Astrocyte (in vitro differentiated cells and primary cell): ENCODE measurements around the gene SLC22A14. TPM values are rescaled to one million over a fixed set of nuclear protein-coding genes. Genes with fewer than 3 reads are reported as not detected.

ENCODE experiments used
- DNase-seq: peaks from one replicate; pipeline ENCODE4 v3.0.0-alpha.2; 2010; ENCODE audit warnings: low read depth
- FAIRE-seq: peaks from 2 replicates; lab custom pipeline; 2011; peaks lifted over from hg19 to GRCh38; lab: Jason Lieb, UNC
- H2AFZ ChIP-seq: 2 replicates; pipeline ENCODE4 v1.6.0; 2012; ENCODE audit warnings: low read depth, low read length, inconsistent platforms
- H3K27ac ChIP-seq: 2 replicates; pipeline ENCODE4 v1.5.1; 2011; ENCODE audit warnings: low read depth, low read length, inconsistent platforms
- H3K27me3 ChIP-seq: 2 replicates; pipeline ENCODE4 v1.6.0; 2011; ENCODE audit warnings: low read length, inconsistent platforms; ENCODE audit not compliant: insufficient read depth
- H3K36me3 ChIP-seq: 2 replicates; pipeline ENCODE4 v1.5.1; 2011; ENCODE audit warnings: low read length, inconsistent platforms; ENCODE audit not compliant: insufficient read depth
- H3K4me1 ChIP-seq: 2 replicates; pipeline ENCODE4 v1.5.1; 2011; ENCODE audit warnings: low read length, inconsistent platforms; ENCODE audit not compliant: insufficient read depth
- H3K4me2 ChIP-seq: 2 replicates; pipeline ENCODE4 v1.6.0; 2012; ENCODE audit warnings: low read length, inconsistent platforms
- H3K4me3 ChIP-seq: 2 replicates; pipeline ENCODE4 v1.5.1; 2011; ENCODE audit warnings: low read depth, mild to moderate bottlenecking, low read length, inconsistent platforms; ENCODE audit not compliant: insufficient read depth
- H3K79me2 ChIP-seq: 2 replicates; pipeline ENCODE4 v1.6.0; 2012; ENCODE audit warnings: mild to moderate bottlenecking, low read length, inconsistent platforms; ENCODE audit not compliant: insufficient read depth
- H3K9ac ChIP-seq: 2 replicates; pipeline ENCODE4 v1.6.0; 2012; ENCODE audit warnings: mild to moderate bottlenecking, low read length, inconsistent platforms
- H3K9me3 ChIP-seq: 2 replicates; pipeline ENCODE4 v1.5.1; 2012; ENCODE audit warnings: low read depth, mild to moderate bottlenecking, low read length, inconsistent platforms; ENCODE audit not compliant: insufficient read depth
- H4K20me1 ChIP-seq: 2 replicates; pipeline ENCODE4 v1.6.0; 2012; ENCODE audit warnings: low read length, inconsistent platforms; ENCODE audit not compliant: insufficient read depth
- H3K27ac Mint-ChIP-seq: one replicate; pipeline ENCODE4 v1.8.0; 2021; ENCODE audit warnings: mild to moderate bottlenecking, mixed read lengths; ENCODE audit not compliant: unreplicated experiment
- H3K27me3 Mint-ChIP-seq: one replicate; pipeline ENCODE4 v1.8.0; 2021; ENCODE audit warnings: low read depth, mixed read lengths; ENCODE audit not compliant: unreplicated experiment
- H3K36me3 Mint-ChIP-seq: one replicate; pipeline ENCODE4 v1.8.0; 2021; ENCODE audit warnings: low read depth, mixed read lengths; ENCODE audit not compliant: unreplicated experiment
- H3K4me1 Mint-ChIP-seq: one replicate; pipeline ENCODE4 v1.8.0; 2021; ENCODE audit warnings: low read depth, mixed read lengths; ENCODE audit not compliant: unreplicated experiment
- H3K4me3 Mint-ChIP-seq: one replicate; pipeline ENCODE4 v1.8.0; 2021; ENCODE audit warnings: mild to moderate bottlenecking, moderate library complexity, mixed read lengths; ENCODE audit not compliant: unreplicated experiment
- H3K9me3 Mint-ChIP-seq: one replicate; pipeline ENCODE4 v1.8.0; 2021; ENCODE audit warnings: mild to moderate bottlenecking, mixed read lengths; ENCODE audit not compliant: unreplicated experiment
- CTCF ChIP-seq: IDR thresholded peaks from 2 replicates; pipeline ENCODE4 v1.5.1; 2011; ENCODE audit warnings: low read depth, mild to moderate bottlenecking, inconsistent platforms, low read length, moderate library complexity; ENCODE audit not compliant: insufficient read depth
- EZH2 ChIP-seq: IDR thresholded peaks from 2 replicates; pipeline ENCODE4 v1.6.1; 2012; ENCODE audit warnings: mild to moderate bottlenecking, low read length, inconsistent platforms; ENCODE audit not compliant: insufficient read depth
- total RNA-seq: library from RNA; stranded (reverse); gene quantifications from 2 replicates; pipeline ENCODE4 v1.2.1, GENCODE V29; 2021

SLC22A14 gene
- total RNA-seq, 1 donor from 2014 or later = 0.45 TPM

GRCh38 chr3:38268522-38268921, 13.6 kb upstream of the SLC22A14 start:
- H3K27me3 ChIP-seq = no peaks in the 10 kb centered on the region
- no peaks in the 10 kb centered on the region for H3K27me3 Mint-ChIP-seq
- no peak for FAIRE-seq
- peaks cover 19% of the 10 kb centered on the region for H3K4me1 Mint-ChIP-seq
- no peak overlapping the region for H3K9ac ChIP-seq
- H3K9me3 Mint-ChIP-seq = no peaks in the 10 kb centered on the region
- H2AFZ ChIP-seq = no peak overlapping the region
- no peak overlapping the region for H3K4me3 ChIP-seq
- no peak for DNase-seq
- H3K4me1 ChIP-seq = no peaks in the 10 kb centered on the region
- TF ChIP-seq CTCF (no peak), EZH2 (no peak)
- H3K36me3 Mint-ChIP-seq = peaks cover 35% of the 10 kb centered on the region
- no peaks in the 10 kb centered on the region for H3K9me3 ChIP-seq
- H3K4me3 Mint-ChIP-seq = no peak overlapping the region
- H3K27ac Mint-ChIP-seq = no peak overlapping the region
- no peaks in the 10 kb centered on the region for H3K36me3 ChIP-seq
- no peak overlapping the region for H3K27ac ChIP-seq
- no peaks in the 10 kb centered on the region for H3K79me2 ChIP-seq
- H4K20me1 ChIP-seq = peaks cover 10% of the 10 kb centered on the region
- H3K4me2 ChIP-seq = no peak overlapping the region

GRCh38 chr3:38270606-38271005, 11.5 kb upstream of the SLC22A14 start:
- H2AFZ ChIP-seq = no peak overlapping the region
- H4K20me1 ChIP-seq = no peaks in the 10 kb centered on the region
- TF ChIP-seq CTCF = no peak
- no peak for TF ChIP-seq EZH2
- DNase-seq (no peak), FAIRE-seq (no peak)
- no peaks in the 10 kb centered on the region for H3K79me2 ChIP-seq
- no peak overlapping the region for H3K9ac ChIP-seq
- peaks cover 4% of the 10 kb centered on the region for H3K4me1 Mint-ChIP-seq
- no peaks in the 10 kb centered on the region for H3K27me3 ChIP-seq
- H3K9me3 ChIP-seq = no peaks in the 10 kb centered on the region
- no peak overlapping the region for H3K4me3 Mint-ChIP-seq
- H3K27me3 Mint-ChIP-seq = no peaks in the 10 kb centered on the region
- H3K4me3 ChIP-seq = no peak overlapping the region
- no peak overlapping the region for H3K27ac ChIP-seq
- H3K4me2 ChIP-seq = no peak overlapping the region
- no peaks in the 10 kb centered on the region for H3K9me3 Mint-ChIP-seq
- H3K36me3 ChIP-seq = no peaks in the 10 kb centered on the region
- no peak overlapping the region for H3K27ac Mint-ChIP-seq
- peaks cover 41% of the 10 kb centered on the region for H3K36me3 Mint-ChIP-seq
- H3K4me1 ChIP-seq = no peaks in the 10 kb centered on the region

- Mint-ChIP-seq H3K9me3 (peaks cover 3% of the 10 kb centered on the region), H3K4me3 (no peak overlapping the region), H3K27ac (no peak overlapping the region), H3K27me3 (no peaks in the 10 kb centered on the region), H3K36me3 (peaks cover 41% of the 10 kb centered on the region), H3K4me1 (peaks cover 4% of the 10 kb centered on the region)
- Histone ChIP-seq H3K4me2 (no peak overlapping the region), H3K36me3 (no peaks in the 10 kb centered on the region), H3K27me3 (no peaks in the 10 kb centered on the region), H2AFZ (no peak overlapping the region), H3K4me1 (no peaks in the 10 kb centered on the region), H3K27ac (no peak overlapping the region), H3K79me2 (no peaks in the 10 kb centered on the region), H4K20me1 (no peaks in the 10 kb centered on the region), H3K4me3 (no peak overlapping the region), H3K9ac (no peak overlapping the region), H3K9me3 (no peaks in the 10 kb centered on the region)
- no peak for TF ChIP-seq CTCF
- no peak for TF ChIP-seq EZH2
- DNase-seq = no peak
- FAIRE-seq = no peak
These were observed 10.5 kb upstream of the SLC22A14 start for GRCh38 chr3:38271553-38271952.
